B cell (primary cell): ENCODE results near the gene EYA4. TPM values are rescaled to one million over a fixed set of nuclear protein-coding genes. Genes with fewer than 3 reads are reported as not detected.
A peak's percentile ranks its signal among the peaks of the same experiment; 100 is the strongest.

ENCODE experiments used
- ATAC-seq: fragments of 200-7000 bp; cut with Tn5 transposase; one replicate; pipeline ENCODE4 v1.10.0; 2021; ENCODE audit warnings: low read depth, mild to moderate bottlenecking, moderate number of reproducible peaks, moderate library complexity
- CTCF ChIA-PET: fragments of 350-600 bp; sonication (Branson Sonifier 250); formaldehyde crosslinking; loops from one replicate; lab custom pipeline; 2021; ENCODE audit warnings: antibody characterized with exemption, inconsistent platforms; lab: Charles Lee
- POLR2A ChIA-PET: fragments of 350-600 bp; sonication (Branson Sonifier 250); formaldehyde crosslinking; loops from one replicate; lab custom pipeline; 2021; ENCODE audit warnings: antibody characterized with exemption; lab: Charles Lee
- DNase-seq: peaks from one replicate; pipeline ENCODE4 v3.0.0; 2013
- H2AFZ ChIP-seq: 2 replicates; pipeline ENCODE4 v1.6.1; 2012; ENCODE audit warnings: mild to moderate bottlenecking, low read depth, low read length; ENCODE audit not compliant: insufficient read depth, poor library complexity, severe bottlenecking
- H3K27ac ChIP-seq, 2 donors: 1 replicate in 1 of 2; 2 replicates in 1 of 2; pipeline ENCODE4 v1.5.1; 2012 to 2013; ENCODE audit warnings: low read length in 2 of 2, mild to moderate bottlenecking in 2 of 2, moderate library complexity in 1 of 2
- H3K27me3 ChIP-seq, 4 experiments: fragments of 200-600 bp in 1 of 4; sonication (generic) in 1 of 4; replicated peaks in 1 of 4; 1 replicate in 2 of 4; 2 replicates in 2 of 4; pipeline versions ENCODE4 v1.6.1 to v1.7.0; 2013 to 2016; ENCODE audit warnings: low read length in 3 of 4, mild to moderate bottlenecking in 2 of 4, mixed read lengths in 1 of 4, moderate library complexity in 1 of 4; ENCODE audit not compliant: insufficient read depth in 4 of 4, control insufficient read depth in 3 of 4; ENCODE audit errors: control extremely low read depth in 1 of 4
- H3K36me3 ChIP-seq, 2 experiments: replicated peaks in 1 of 2; 1 replicate in 1 of 2; 2 replicates in 1 of 2; pipeline versions ENCODE4 v1.6.1 to v1.7.1; 2013; ENCODE audit warnings: low read length in 1 of 2; ENCODE audit not compliant: insufficient read depth in 2 of 2, control insufficient read depth in 1 of 2; ENCODE audit errors: control extremely low read depth in 1 of 2, extremely low read depth in 1 of 2
- H3K4me1 ChIP-seq, 2 donors: fragments of 200-600 bp in 1 of 2; sonication (generic) in 1 of 2; 1 replicate in 1 of 2; 2 replicates in 1 of 2; pipeline versions ENCODE4 v1.5.1 to v1.6.1; 2013 to 2017; ENCODE audit warnings: low read length in 2 of 2; ENCODE audit not compliant: control insufficient read depth in 2 of 2, insufficient read depth in 2 of 2
- H3K4me2 ChIP-seq: replicated peaks from 2 replicates; pipeline ENCODE3; 2012; ENCODE audit warnings: mild to moderate bottlenecking, low read depth, low read length; ENCODE audit not compliant: poor library complexity, severe bottlenecking
- H3K4me3 ChIP-seq, 5 experiments: fragments of 200-600 bp in 1 of 5; sonication (generic) in 1 of 5; 1 replicate in 3 of 5; 2 replicates in 2 of 5; pipeline versions ENCODE4 v1.5.1 to v1.7.0; 2011 to 2016; ENCODE audit warnings: low read length in 4 of 5, mild to moderate bottlenecking in 4 of 5, low read depth in 2 of 5, control low read depth in 1 of 5, moderate library complexity in 1 of 5; ENCODE audit not compliant: insufficient read depth in 1 of 5; ENCODE audit errors: control extremely low read depth in 1 of 5, extremely low read depth in 1 of 5
- H3K79me2 ChIP-seq: fragments of 200-600 bp; sonication (generic); one replicate; pipeline ENCODE4 v1.6.0; 2016; ENCODE audit warnings: low read length; ENCODE audit not compliant: control insufficient read depth, insufficient read depth
- H3K9ac ChIP-seq: fragments of 200-600 bp; sonication (generic); 2 replicates; pipeline ENCODE4 v1.6.1; 2017; ENCODE audit warnings: mild to moderate bottlenecking, low read length, moderate library complexity
- H3K9me3 ChIP-seq, 3 donors: one replicate each; pipeline versions ENCODE4 v1.6.1 to v1.7.1; 2013; ENCODE audit warnings: low read length in 2 of 3; ENCODE audit not compliant: control insufficient read depth in 2 of 3, insufficient read depth in 1 of 3; ENCODE audit errors: control extremely low read depth in 1 of 3
- H4K20me1 ChIP-seq: 2 replicates; pipeline ENCODE4 v1.6.0; 2012; ENCODE audit warnings: mild to moderate bottlenecking, low read length; ENCODE audit not compliant: insufficient read depth, control insufficient read depth, poor library complexity, severe bottlenecking
- H3K27ac Mint-ChIP-seq: one replicate; pipeline ENCODE4 v1.8.0; 2021; ENCODE audit warnings: mixed read lengths
- H3K27me3 Mint-ChIP-seq: one replicate; pipeline ENCODE4 v1.8.0; 2021; ENCODE audit warnings: mixed read lengths
- H3K4me1 Mint-ChIP-seq: one replicate; pipeline ENCODE4 v1.8.0; 2021; ENCODE audit warnings: mixed read lengths
- H3K4me3 Mint-ChIP-seq: one replicate; pipeline ENCODE4 v1.8.0; 2021; ENCODE audit warnings: mixed read lengths
- H3K9me3 Mint-ChIP-seq: one replicate; pipeline ENCODE4 v1.8.0; 2022; ENCODE audit warnings: mixed read lengths; ENCODE audit not compliant: insufficient read depth
- CTCF ChIP-seq: fragments of 200-600 bp; IDR thresholded peaks from one replicate; pipeline ENCODE4 v1.8.0; 2022; ENCODE audit warnings: antibody characterized with exemption, mild to moderate bottlenecking
- EZH2 ChIP-seq: IDR thresholded peaks from 2 replicates; pipeline ENCODE4 v1.6.1; 2012; ENCODE audit warnings: borderline replicate concordance, low read depth, mild to moderate bottlenecking, moderate library complexity, low read length; ENCODE audit not compliant: insufficient read depth, poor library complexity, severe bottlenecking
- WGBS: methylation state at CpG from one replicate; pipeline ENCODE4 v1.1.5; 2013; ENCODE audit warnings: missing lambda C conversion rate; ENCODE audit not compliant: insufficient coverage; 5-methylcytosine and 5-hydroxymethylcytosine counted together
- intact Hi-C: fragments of 100-400 bp; cut with micrococcal nuclease; formaldehyde crosslinking; loops from one replicate; pipeline ENCODE4 v1.10.0; 2022
- polyA plus RNA-seq: library from polyadenylated mRNA; depleted of rRNA; stranded (reverse); fragments of >200 nt; gene quantifications from 2 replicates; pipeline ENCODE4 v1.2.3, GENCODE V29; 2012
- total RNA-seq, 2 donors: library from RNA; stranded (reverse); fragments of 120-200 nt in 1 of 2; gene quantifications; 1 replicate in 1 of 2; 2 replicates in 1 of 2; pipeline versions ENCODE4 v1.2.3 to v1.2.4, GENCODE V29; 2013 to 2022

EYA4 gene
- total and polyA plus RNA-seq, 2 donors (not counting 1 experiment from before 2014, with no cell fraction given), result 0.49 TPM; not detected in 1

- no peaks in the 10 kb centered on the region for H3K9me3 ChIP-seq
- peaks cover 0 to 33% (median 24%) of the 10 kb centered on the region in 4 experiments for H3K27me3 ChIP-seq
- H3K27ac ChIP-seq, result no peak overlapping the region
- H3K79me2 ChIP-seq, result no peaks in the 10 kb centered on the region
- no peak overlapping the region for H3K9ac ChIP-seq
- POLR2A ChIA-PET, result no interaction called here
- H3K4me2 ChIP-seq, result peak overlapping the region; percentile 34
- DNase-seq, result peak; percentile 7
- intact Hi-C loops, result no loop called here
- H4K20me1 ChIP-seq, result no peaks in the 10 kb centered on the region
- no peak for ATAC-seq
- Mint-ChIP-seq H3K27me3 (peaks cover 48% of the 10 kb centered on the region), H3K4me3 (peak overlapping the region; percentile 26), H3K9me3 (no peaks in the 10 kb centered on the region), H3K4me1 (peaks cover 20% of the 10 kb centered on the region), H3K27ac (no peak overlapping the region)
- CTCF ChIA-PET, result no interaction called here
- no peak overlapping the region for H3K4me3 ChIP-seq
- H3K36me3 ChIP-seq, result no peaks in the 10 kb centered on the region
- WGBS, result 4% methylated on average over 52 of the region's 52 CpGs
- peaks cover 8 to 15% of the 10 kb centered on the region in 2 donors for H3K4me1 ChIP-seq
- no peak overlapping the region for H2AFZ ChIP-seq
- TF ChIP-seq CTCF (no peak), EZH2 (no peak)
These were observed 912 bp downstream of the EYA4 start for GRCh38 chr6:133241901-133242636.
